Lung (tissue), 16 donors: ENCODE measurements around the gene TAC1. TPM values are rescaled to one million over a fixed set of nuclear protein-coding genes. Genes with fewer than 3 reads are reported as not detected.

Experiments
- ATAC-seq: fragments of 200-7000 bp; cut with Tn5 transposase; one replicate; pipeline ENCODE4 v1.9.1; 2020; ENCODE audit warnings: moderate number of reproducible peaks; ENCODE audit not compliant: insufficient read depth, low FRiP score
- DNase-seq, 3 donors: peaks; one replicate each; pipeline ENCODE4 v3.0.0-alpha.2; 2013 to 2017
- H3K27ac ChIP-seq, 2 donors: one replicate each; pipeline ENCODE4 v1.5.1; 2013; ENCODE audit warnings: mild to moderate bottlenecking in 2 of 2, moderate library complexity in 2 of 2, control low read depth in 1 of 2, inconsistent platforms in 1 of 2, low read depth in 1 of 2, low read length in 1 of 2
- H3K27me3 ChIP-seq, 3 donors: one replicate each; pipeline ENCODE4 v1.5.1; 2013; ENCODE audit warnings: low read length in 2 of 3; ENCODE audit not compliant: control insufficient read depth in 3 of 3, insufficient read depth in 3 of 3
- H3K36me3 ChIP-seq, 4 donors: one replicate each; pipeline ENCODE4 v1.5.1; 2013; ENCODE audit warnings: low read length in 4 of 4, mild to moderate bottlenecking in 1 of 4, moderate library complexity in 1 of 4; ENCODE audit not compliant: control insufficient read depth in 4 of 4, insufficient read depth in 4 of 4
- H3K4me1 ChIP-seq, 5 donors: one replicate each; pipeline ENCODE4 v1.5.1; 2013; ENCODE audit warnings: low read length in 5 of 5, mild to moderate bottlenecking in 2 of 5, moderate library complexity in 1 of 5; ENCODE audit not compliant: control insufficient read depth in 5 of 5, insufficient read depth in 5 of 5
- H3K4me3 ChIP-seq: one replicate; pipeline ENCODE4 v1.5.1; 2013; ENCODE audit warnings: mild to moderate bottlenecking, control low read depth, moderate library complexity
- H3K9ac ChIP-seq, 2 donors: one replicate each; pipeline ENCODE4 v1.5.1; 2013; ENCODE audit warnings: low read length in 2 of 2, control low read depth in 1 of 2; ENCODE audit not compliant: insufficient read depth in 1 of 2
- H3K9me3 ChIP-seq, 4 donors: one replicate each; pipeline ENCODE4 v1.5.1; 2013; ENCODE audit warnings: low read length in 3 of 4, mild to moderate bottlenecking in 1 of 4, moderate library complexity in 1 of 4; ENCODE audit not compliant: control insufficient read depth in 4 of 4, insufficient read depth in 3 of 4
- WGBS, 2 donors: extraction: QIAGEN DNeasy Blood & Tissue Kit; methylation state at CpG; one replicate each; pipeline ENCODE4 v1.1.7; 2013; 5-methylcytosine and 5-hydroxymethylcytosine counted together
- long read RNA-seq, 5 donors: transcript quantifications; one replicate each; lab custom pipeline, GENCODE V29; 2026
- polyA plus RNA-seq, 2 donors: library from polyadenylated mRNA; stranded (reverse); fragments of 200-250 nt; gene quantifications; one replicate each; pipeline ENCODE4 v1.2.1, GENCODE V29; 2013
- total RNA-seq, 2 donors: library from RNA; depleted of rRNA in 1 of 2; stranded (reverse); fragments of >200 nt in 1 of 2; gene quantifications; one replicate each; pipeline ENCODE4 v1.2.1, GENCODE V29; 2014 to 2021
- TF ChIP-seq, protein P1 (sequence below): IDR thresholded peaks from 2 replicates; pipeline ENCODE4 v1.5.1; 2012; ENCODE audit warnings: mild to moderate bottlenecking; ENCODE audit errors: control extremely low read depth, extremely low read depth
- donor health status: control.
- donor health status: control.
- donor health status: Bipolar disorder and iron deficiency.
- donor health status: healthy.
- donor health status: DM: yes; HTN: yes; CAD: no.

Gene TAC1, protein sequence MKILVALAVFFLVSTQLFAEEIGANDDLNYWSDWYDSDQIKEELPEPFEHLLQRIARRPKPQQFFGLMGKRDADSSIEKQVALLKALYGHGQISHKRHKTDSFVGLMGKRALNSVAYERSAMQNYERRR
- total RNA-seq = not detected
- under 1 TPM in 1 of 2 donors, not detected in 1; 0.30 TPM for polyA plus RNA-seq
- long read RNA-seq, donor 1 = 0 reads
- long read RNA-seq, donor 2 = 0 reads
- long read RNA-seq, donor 3 = 0 reads
- long read RNA-seq, donor 4 = 0 reads
- long read RNA-seq, donor 5 = 0 reads

DNA sequence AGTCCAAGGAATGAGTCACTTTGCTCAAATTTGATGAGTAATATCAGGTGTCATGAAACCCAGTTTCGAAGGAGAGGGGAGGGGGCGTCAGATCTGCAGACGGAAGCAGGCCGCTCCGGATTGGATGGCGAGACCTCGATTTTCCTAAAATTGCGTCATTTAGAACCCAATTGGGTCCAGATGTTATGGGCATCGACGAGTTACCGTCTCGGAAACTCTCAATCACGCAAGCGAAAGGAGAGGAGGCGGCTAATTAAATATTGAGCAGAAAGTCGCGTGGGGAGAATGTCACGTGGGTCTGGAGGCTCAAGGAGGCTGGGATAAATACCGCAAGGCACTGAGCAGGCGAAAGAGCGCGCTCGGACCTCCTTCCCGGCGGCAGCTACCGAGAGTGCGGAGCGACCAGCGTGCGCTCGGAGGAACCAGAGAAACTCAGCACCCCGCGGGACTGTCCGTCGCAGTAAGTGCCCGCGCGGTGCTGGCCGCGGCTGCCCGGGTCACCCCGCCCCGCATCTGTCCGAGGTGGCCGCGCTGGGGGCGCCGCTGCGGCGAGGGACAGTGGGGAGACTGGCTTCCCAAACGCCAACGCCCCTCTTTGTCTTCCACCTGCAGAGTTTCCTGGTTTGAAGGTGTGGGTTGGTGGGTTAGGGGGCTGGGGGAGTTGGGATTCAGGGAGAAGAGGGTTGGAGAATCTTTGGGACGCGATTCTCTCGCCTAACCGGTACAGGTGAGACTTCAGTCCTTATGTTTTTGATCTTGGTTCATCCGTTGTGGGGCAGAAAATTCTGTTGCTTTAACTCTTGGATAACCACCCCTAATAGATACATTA is at the start of gene TAC1:
Gene TAC1 (plus strand): TSS at position 351 of the 829 bp plus-strand sequence. CDS start 527 bp downstream, outside the sequence.
- Histone ChIP-seq H3K4me1 (peaks cover 0 to 21% (median 0%) of the 10 kb centered on the region in 5 donors), H3K9ac (no peak within 1 kb of the TSS), H3K27ac (no peak within 1 kb of the TSS), H3K36me3 (no peaks in the 10 kb centered on the region), H3K27me3 (peaks cover 0 to 70% (median 53%) of the 10 kb centered on the region in 3 donors), H3K4me3 (no peak within 1 kb of the TSS), H3K9me3 (peaks cover 0 to 7% (median 0%) of the 10 kb centered on the region in 4 donors)
- peak in 2 of 3 donors; percentile 10 to 18 for DNase-seq
- ATAC-seq = no peak
- TF ChIP-seq, protein P1, sequence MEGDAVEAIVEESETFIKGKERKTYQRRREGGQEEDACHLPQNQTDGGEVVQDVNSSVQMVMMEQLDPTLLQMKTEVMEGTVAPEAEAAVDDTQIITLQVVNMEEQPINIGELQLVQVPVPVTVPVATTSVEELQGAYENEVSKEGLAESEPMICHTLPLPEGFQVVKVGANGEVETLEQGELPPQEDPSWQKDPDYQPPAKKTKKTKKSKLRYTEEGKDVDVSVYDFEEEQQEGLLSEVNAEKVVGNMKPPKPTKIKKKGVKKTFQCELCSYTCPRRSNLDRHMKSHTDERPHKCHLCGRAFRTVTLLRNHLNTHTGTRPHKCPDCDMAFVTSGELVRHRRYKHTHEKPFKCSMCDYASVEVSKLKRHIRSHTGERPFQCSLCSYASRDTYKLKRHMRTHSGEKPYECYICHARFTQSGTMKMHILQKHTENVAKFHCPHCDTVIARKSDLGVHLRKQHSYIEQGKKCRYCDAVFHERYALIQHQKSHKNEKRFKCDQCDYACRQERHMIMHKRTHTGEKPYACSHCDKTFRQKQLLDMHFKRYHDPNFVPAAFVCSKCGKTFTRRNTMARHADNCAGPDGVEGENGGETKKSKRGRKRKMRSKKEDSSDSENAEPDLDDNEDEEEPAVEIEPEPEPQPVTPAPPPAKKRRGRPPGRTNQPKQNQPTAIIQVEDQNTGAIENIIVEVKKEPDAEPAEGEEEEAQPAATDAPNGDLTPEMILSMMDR = no peak
- 2 to 4% methylated on average over 53 to 57 of the region's 57 CpGs for whole genome bisulfite sequencing, 2 donors

DNA sequence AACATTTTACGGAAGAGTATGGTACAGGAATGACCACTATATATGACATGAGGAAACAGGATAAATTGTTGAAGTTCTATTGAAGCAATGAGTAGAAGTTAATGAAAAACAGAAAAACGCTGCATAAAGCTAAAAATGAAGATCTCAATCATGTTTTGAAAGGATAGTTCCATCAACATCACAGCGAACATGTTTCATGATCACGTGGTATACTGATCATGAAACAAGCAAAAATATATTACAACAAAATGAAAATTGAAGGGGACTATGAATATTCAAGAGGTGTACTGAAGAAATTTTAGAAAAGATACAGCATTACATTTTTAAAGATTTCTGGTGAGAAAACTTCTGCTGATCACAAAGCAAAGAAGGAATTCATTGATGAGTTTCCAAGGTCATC is 45.9 kb upstream of the TAC1 start:
- no peak for ATAC-seq
- Histone ChIP-seq H3K9me3 (peaks cover 0 to 3% (median 0%) of the 10 kb centered on the region in 4 donors), H3K27me3 (no peaks in the 10 kb centered on the region), H3K36me3 (no peaks in the 10 kb centered on the region), H3K27ac (no peak overlapping the region), H3K4me1 (no peaks in the 10 kb centered on the region), H3K4me3 (no peak overlapping the region), H3K9ac (no peak overlapping the region)
- DNase-seq = no peak
- TF ChIP-seq, protein P1 = no peak
- WGBS, 2 donors = 71 to 76% methylated on average over 4 of the region's 4 CpGs

DNA sequence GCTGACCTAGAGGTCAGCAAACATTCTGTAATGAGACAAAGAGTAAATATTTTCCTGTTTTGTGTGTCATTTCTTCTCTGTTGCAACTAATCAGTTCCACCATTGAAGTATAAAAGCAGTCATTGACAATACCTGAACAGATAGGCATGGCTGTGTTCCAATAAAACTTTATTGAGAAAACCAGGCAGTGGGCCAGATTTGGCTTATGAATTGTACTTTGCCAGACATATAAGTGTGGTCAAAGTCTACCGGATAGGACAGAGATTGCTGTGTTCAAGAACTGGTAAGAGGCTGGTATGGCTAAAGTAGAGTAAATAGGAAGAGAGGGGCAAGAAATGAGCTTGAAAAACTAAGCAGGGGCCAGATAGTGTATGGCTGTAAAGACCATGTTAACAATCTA is 38.3 kb upstream of the TAC1 start:
- TF ChIP-seq, protein P1 = no peak
- H3K27me3 ChIP-seq = no peaks in the 10 kb centered on the region
- no peak overlapping the region for H3K4me3 ChIP-seq
- WGBS, 2 donors = 71 to 89% methylated on average over 1 of the region's 1 CpG
- no peaks in the 10 kb centered on the region for H3K36me3 ChIP-seq
- no peak for ATAC-seq
- DNase-seq = no peak
- H3K27ac ChIP-seq = no peak overlapping the region
- no peaks in the 10 kb centered on the region for H3K9me3 ChIP-seq
- H3K4me1 ChIP-seq = no peaks in the 10 kb centered on the region
- no peak overlapping the region for H3K9ac ChIP-seq
